GM23338 (cell line): ENCODE data around the gene COL24A1. TPM values are rescaled to one million over a fixed set of nuclear protein-coding genes. Genes with fewer than 3 reads are reported as not detected.

ENCODE experiments used
- ATAC-seq: fragments of 200-7000 bp; cut with Tn5 transposase; 3 replicates; pipeline ENCODE4 v1.9.1; 2020
- DNase-seq: peaks from one replicate; pipeline ENCODE4 v3.0.0-alpha.2; 2015; ENCODE audit warnings: low spot score
- H2AFZ ChIP-seq: fragments of 200-600 bp; sonication (generic); 2 replicates; pipeline ENCODE4 v1.8.0; 2016; ENCODE audit warnings: antibody characterized with exemption, mild to moderate bottlenecking, moderate library complexity
- H3F3A ChIP-seq: fragments of 200-600 bp; sonication (generic); replicated peaks from 2 replicates; pipeline ENCODE4 v1.8.0; 2017; ENCODE audit warnings: antibody characterized with exemption, mixed run types, low read depth
- H3K27ac ChIP-seq: fragments of 200-600 bp; sonication (generic); 2 replicates; pipeline ENCODE4 v1.6.1; 2016; ENCODE audit warnings: low read depth
- H3K27me3 ChIP-seq: fragments of 200-600 bp; sonication (generic); 2 replicates; pipeline ENCODE4 v1.8.0; 2016; ENCODE audit warnings: mild to moderate bottlenecking, mixed run types, moderate library complexity; ENCODE audit not compliant: insufficient read depth
- H3K36me3 ChIP-seq: fragments of 200-600 bp; sonication (generic); 2 replicates; pipeline ENCODE4 v1.8.0; 2016; ENCODE audit warnings: mild to moderate bottlenecking; ENCODE audit not compliant: insufficient read depth
- H3K4me1 ChIP-seq: fragments of 200-600 bp; sonication (generic); 2 replicates; pipeline ENCODE4 v1.8.0; 2016; ENCODE audit warnings: mild to moderate bottlenecking, moderate library complexity; ENCODE audit not compliant: insufficient read depth
- H3K4me2 ChIP-seq: fragments of 200-600 bp; sonication (generic); 2 replicates; pipeline ENCODE4 v1.7.1; 2017; ENCODE audit warnings: mixed run types
- H3K4me3 ChIP-seq: fragments of 200-600 bp; sonication (generic); 2 replicates; pipeline ENCODE4 v1.6.1; 2016; ENCODE audit warnings: mixed run types
- H3K79me2 ChIP-seq: fragments of 200-600 bp; sonication (generic); replicated peaks from 2 replicates; pipeline ENCODE4 v1.8.0; 2017; ENCODE audit warnings: mild to moderate bottlenecking; ENCODE audit not compliant: insufficient read depth
- H3K9me2 ChIP-seq: fragments of 200-600 bp; sonication (generic); 2 replicates; pipeline ENCODE4 v1.8.0; 2017; ENCODE audit not compliant: insufficient read depth
- H4K20me1 ChIP-seq: fragments of 200-600 bp; sonication (generic); replicated peaks from 2 replicates; pipeline ENCODE4 v1.8.0; 2017; ENCODE audit warnings: mild to moderate bottlenecking; ENCODE audit not compliant: insufficient read depth
- H3K27ac Mint-ChIP-seq: 2 replicates; pipeline ENCODE4 v1.8.0; 2020; ENCODE audit warnings: inconsistent platforms, mild to moderate bottlenecking, moderate library complexity, mixed read lengths
- H3K27me3 Mint-ChIP-seq: 3 replicates; pipeline ENCODE4 v1.8.0; 2022; ENCODE audit warnings: low read depth, mild to moderate bottlenecking, moderate library complexity, mixed read lengths, inconsistent platforms; ENCODE audit not compliant: insufficient read depth, poor library complexity
- H3K36me3 Mint-ChIP-seq: 3 replicates; pipeline ENCODE4 v1.8.0; 2021; ENCODE audit warnings: low read depth, mild to moderate bottlenecking, inconsistent platforms, moderate library complexity, mixed read lengths
- H3K4me1 Mint-ChIP-seq: 3 replicates; pipeline ENCODE4 v1.8.0; 2020; ENCODE audit warnings: mild to moderate bottlenecking, inconsistent platforms, mixed read lengths
- H3K4me3 Mint-ChIP-seq: 3 replicates; pipeline ENCODE4 v1.8.0; 2021; ENCODE audit warnings: moderate library complexity, mild to moderate bottlenecking, inconsistent platforms, mixed read lengths
- H3K9me3 Mint-ChIP-seq: 3 replicates; pipeline ENCODE4 v1.8.0; 2020; ENCODE audit warnings: moderate library complexity, mild to moderate bottlenecking, inconsistent platforms, mixed read lengths
- CREB1 ChIP-seq: fragments of 250-450 bp; sonication (Bioruptor Pico); IDR thresholded peaks from 2 replicates; pipeline ENCODE4 v1.5.0; 2020; ENCODE audit warnings: low read depth, mild to moderate bottlenecking, moderate library complexity
- EZH2 ChIP-seq: fragments of 200-600 bp; sonication (generic); IDR thresholded peaks from one replicate; pipeline ENCODE4 v1.8.0; 2017; ENCODE audit warnings: antibody characterized with exemption, mild to moderate bottlenecking, low read depth; ENCODE audit not compliant: unreplicated experiment
- EZH2phosphoT487 ChIP-seq: fragments of 200-600 bp; sonication (generic); IDR thresholded peaks from one replicate; pipeline ENCODE4 v1.8.1; 2018; ENCODE audit warnings: antibody characterized with exemption; ENCODE audit not compliant: unreplicated experiment
- JUNB ChIP-seq: IDR thresholded peaks from one replicate; pipeline ENCODE4 v1.6.1; 2016; ENCODE audit warnings: antibody characterized with exemption; ENCODE audit not compliant: unreplicated experiment
- NANOG ChIP-seq: IDR thresholded peaks from 2 replicates; pipeline ENCODE4 v1.6.1; 2016; ENCODE audit warnings: antibody characterized with exemption, borderline replicate concordance
- POLR2AphosphoS5 ChIP-seq: IDR thresholded peaks from 2 replicates; pipeline ENCODE4 v1.6.1; 2016; ENCODE audit warnings: antibody characterized with exemption, low read depth
- STAT1 ChIP-seq: IDR thresholded peaks from one replicate; pipeline ENCODE4 v1.6.1; 2016; ENCODE audit warnings: antibody characterized with exemption; ENCODE audit not compliant: unreplicated experiment
- ZNF114 ChIP-seq: fragments of 250-450 bp; sonication (Bioruptor Pico); IDR thresholded peaks from 2 replicates; pipeline ENCODE4 v1.5.0; 2020; ENCODE audit warnings: mild to moderate bottlenecking, moderate library complexity
- ZNF331 ChIP-seq: fragments of 250-450 bp; sonication (Bioruptor Pico); IDR thresholded peaks from 2 replicates; pipeline ENCODE4 v1.5.0; 2020; ENCODE audit warnings: low read depth, mild to moderate bottlenecking, moderate library complexity
- polyA plus RNA-seq: library from polyadenylated mRNA; unstranded; fragments of >200 nt; fragmentation: Nextera tagmentation; extraction: Ambion mirVana; gene quantifications from 2 replicates; pipeline ENCODE4 v1.2.1, GENCODE V29; 2016
- total RNA-seq: library from RNA; depleted of rRNA; stranded (reverse); fragments of >200 nt; shearing (Covaris generic); gene quantifications from 2 replicates; pipeline ENCODE4 v1.2.3, GENCODE V29; 2014
- TF ChIP-seq, protein P1 (sequence below): IDR thresholded peaks from 2 replicates; pipeline ENCODE4 v1.6.1; 2016; ENCODE audit warnings: antibody characterized with exemption
- TF ChIP-seq, protein P2 (sequence below), 2 experiments: fragments of 200-600 bp in 1 of 2; sonication (generic) in 1 of 2; conservative IDR thresholded peaks; 2 replicates each; pipeline versions ENCODE4 v1.5.1 to v1.6.1; 2016 to 2017; ENCODE audit warnings: antibody characterized with exemption in 2 of 2, low read depth in 2 of 2, mild to moderate bottlenecking in 2 of 2, moderate library complexity in 1 of 2
- TF ChIP-seq, protein P3 (sequence below): fragments of 250-450 bp; sonication (Bioruptor Pico); IDR thresholded peaks from 2 replicates; pipeline ENCODE4 v1.5.0; 2020; ENCODE audit warnings: mild to moderate bottlenecking, moderate library complexity
- TF ChIP-seq, protein P4 (sequence below): IDR thresholded peaks from one replicate; pipeline ENCODE4 v1.6.1; 2018; ENCODE audit warnings: antibody characterized with exemption; ENCODE audit not compliant: unreplicated experiment

The COL24A1 gene
- total and polyA plus RNA-seq, 2 experiments from 2014 or later = 1.2 to 2.1 TPM

DNA sequence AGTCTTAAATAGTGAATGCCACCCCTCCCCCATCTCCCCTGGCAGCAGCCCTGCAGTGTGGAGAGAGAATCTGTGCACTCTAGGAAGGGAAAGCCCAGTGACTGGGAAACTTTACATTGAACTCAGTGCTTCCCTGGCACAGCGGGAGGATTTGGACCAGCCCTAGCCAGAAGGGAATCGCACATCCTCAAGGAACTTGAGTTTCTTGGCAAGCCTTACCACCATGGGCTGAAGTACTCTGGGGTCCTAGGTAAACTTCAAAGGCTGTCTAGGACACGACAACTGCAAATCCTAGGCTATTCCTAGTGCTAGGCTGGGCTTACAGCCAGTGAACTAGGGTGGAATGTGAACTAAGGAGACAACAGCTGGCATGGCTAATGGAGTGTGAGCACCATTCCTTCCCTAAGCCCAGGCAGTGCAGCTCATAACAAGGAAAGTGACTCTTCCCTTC is 88.3 kb downstream of the COL24A1 start:
- Mint-ChIP-seq H3K4me3 (no peak overlapping the region), H3K36me3 (no peaks in the 10 kb centered on the region), H3K27ac (0 out of 2 replicates have a peak overlapping the region, but pooled peaks have one; percentile 68), H3K27me3 (no peaks in the 10 kb centered on the region), H3K9me3 (no peaks in the 10 kb centered on the region; the same call in 2 of the 3 replicates), H3K4me1 (peaks cover 12% of the 10 kb centered on the region; the same call in 2 of the 3 replicates)
- H3K4me3 ChIP-seq = no peak overlapping the region
- H3F3A ChIP-seq = no peaks in the 10 kb centered on the region
- H3K4me1 ChIP-seq = peaks cover 22% of the 10 kb centered on the region
- peak; percentile 45 for DNase-seq
- peak; percentile 79 for ATAC-seq
- H3K9me2 ChIP-seq = no peaks in the 10 kb centered on the region
- no peak overlapping the region for H3K4me2 ChIP-seq
- H4K20me1 ChIP-seq = no peaks in the 10 kb centered on the region
- no peaks in the 10 kb centered on the region for H3K36me3 ChIP-seq
- H3K27ac ChIP-seq = no peak overlapping the region
- TF ChIP-seq EZH2 = no peak
- TF ChIP-seq CREB1 (CRISPR knock-in tag) = no peak
- TF ChIP-seq EZH2phosphoT487 = no peak
- TF ChIP-seq, protein P1, sequence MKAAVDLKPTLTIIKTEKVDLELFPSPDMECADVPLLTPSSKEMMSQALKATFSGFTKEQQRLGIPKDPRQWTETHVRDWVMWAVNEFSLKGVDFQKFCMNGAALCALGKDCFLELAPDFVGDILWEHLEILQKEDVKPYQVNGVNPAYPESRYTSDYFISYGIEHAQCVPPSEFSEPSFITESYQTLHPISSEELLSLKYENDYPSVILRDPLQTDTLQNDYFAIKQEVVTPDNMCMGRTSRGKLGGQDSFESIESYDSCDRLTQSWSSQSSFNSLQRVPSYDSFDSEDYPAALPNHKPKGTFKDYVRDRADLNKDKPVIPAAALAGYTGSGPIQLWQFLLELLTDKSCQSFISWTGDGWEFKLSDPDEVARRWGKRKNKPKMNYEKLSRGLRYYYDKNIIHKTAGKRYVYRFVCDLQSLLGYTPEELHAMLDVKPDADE = no peak
- TF ChIP-seq ZNF331 (CRISPR knock-in tag) = no peak
- no peak for TF ChIP-seq ZNF114 (CRISPR knock-in tag)
- TF ChIP-seq STAT1 = no peak
- no peak for TF ChIP-seq JUNB
- TF ChIP-seq, protein P2, sequence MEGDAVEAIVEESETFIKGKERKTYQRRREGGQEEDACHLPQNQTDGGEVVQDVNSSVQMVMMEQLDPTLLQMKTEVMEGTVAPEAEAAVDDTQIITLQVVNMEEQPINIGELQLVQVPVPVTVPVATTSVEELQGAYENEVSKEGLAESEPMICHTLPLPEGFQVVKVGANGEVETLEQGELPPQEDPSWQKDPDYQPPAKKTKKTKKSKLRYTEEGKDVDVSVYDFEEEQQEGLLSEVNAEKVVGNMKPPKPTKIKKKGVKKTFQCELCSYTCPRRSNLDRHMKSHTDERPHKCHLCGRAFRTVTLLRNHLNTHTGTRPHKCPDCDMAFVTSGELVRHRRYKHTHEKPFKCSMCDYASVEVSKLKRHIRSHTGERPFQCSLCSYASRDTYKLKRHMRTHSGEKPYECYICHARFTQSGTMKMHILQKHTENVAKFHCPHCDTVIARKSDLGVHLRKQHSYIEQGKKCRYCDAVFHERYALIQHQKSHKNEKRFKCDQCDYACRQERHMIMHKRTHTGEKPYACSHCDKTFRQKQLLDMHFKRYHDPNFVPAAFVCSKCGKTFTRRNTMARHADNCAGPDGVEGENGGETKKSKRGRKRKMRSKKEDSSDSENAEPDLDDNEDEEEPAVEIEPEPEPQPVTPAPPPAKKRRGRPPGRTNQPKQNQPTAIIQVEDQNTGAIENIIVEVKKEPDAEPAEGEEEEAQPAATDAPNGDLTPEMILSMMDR (conservative IDR thresholded peaks at IDR 0.05; ENCODE audit: low read depth in 2 of 2) = no peak
- TF ChIP-seq, protein P3, sequence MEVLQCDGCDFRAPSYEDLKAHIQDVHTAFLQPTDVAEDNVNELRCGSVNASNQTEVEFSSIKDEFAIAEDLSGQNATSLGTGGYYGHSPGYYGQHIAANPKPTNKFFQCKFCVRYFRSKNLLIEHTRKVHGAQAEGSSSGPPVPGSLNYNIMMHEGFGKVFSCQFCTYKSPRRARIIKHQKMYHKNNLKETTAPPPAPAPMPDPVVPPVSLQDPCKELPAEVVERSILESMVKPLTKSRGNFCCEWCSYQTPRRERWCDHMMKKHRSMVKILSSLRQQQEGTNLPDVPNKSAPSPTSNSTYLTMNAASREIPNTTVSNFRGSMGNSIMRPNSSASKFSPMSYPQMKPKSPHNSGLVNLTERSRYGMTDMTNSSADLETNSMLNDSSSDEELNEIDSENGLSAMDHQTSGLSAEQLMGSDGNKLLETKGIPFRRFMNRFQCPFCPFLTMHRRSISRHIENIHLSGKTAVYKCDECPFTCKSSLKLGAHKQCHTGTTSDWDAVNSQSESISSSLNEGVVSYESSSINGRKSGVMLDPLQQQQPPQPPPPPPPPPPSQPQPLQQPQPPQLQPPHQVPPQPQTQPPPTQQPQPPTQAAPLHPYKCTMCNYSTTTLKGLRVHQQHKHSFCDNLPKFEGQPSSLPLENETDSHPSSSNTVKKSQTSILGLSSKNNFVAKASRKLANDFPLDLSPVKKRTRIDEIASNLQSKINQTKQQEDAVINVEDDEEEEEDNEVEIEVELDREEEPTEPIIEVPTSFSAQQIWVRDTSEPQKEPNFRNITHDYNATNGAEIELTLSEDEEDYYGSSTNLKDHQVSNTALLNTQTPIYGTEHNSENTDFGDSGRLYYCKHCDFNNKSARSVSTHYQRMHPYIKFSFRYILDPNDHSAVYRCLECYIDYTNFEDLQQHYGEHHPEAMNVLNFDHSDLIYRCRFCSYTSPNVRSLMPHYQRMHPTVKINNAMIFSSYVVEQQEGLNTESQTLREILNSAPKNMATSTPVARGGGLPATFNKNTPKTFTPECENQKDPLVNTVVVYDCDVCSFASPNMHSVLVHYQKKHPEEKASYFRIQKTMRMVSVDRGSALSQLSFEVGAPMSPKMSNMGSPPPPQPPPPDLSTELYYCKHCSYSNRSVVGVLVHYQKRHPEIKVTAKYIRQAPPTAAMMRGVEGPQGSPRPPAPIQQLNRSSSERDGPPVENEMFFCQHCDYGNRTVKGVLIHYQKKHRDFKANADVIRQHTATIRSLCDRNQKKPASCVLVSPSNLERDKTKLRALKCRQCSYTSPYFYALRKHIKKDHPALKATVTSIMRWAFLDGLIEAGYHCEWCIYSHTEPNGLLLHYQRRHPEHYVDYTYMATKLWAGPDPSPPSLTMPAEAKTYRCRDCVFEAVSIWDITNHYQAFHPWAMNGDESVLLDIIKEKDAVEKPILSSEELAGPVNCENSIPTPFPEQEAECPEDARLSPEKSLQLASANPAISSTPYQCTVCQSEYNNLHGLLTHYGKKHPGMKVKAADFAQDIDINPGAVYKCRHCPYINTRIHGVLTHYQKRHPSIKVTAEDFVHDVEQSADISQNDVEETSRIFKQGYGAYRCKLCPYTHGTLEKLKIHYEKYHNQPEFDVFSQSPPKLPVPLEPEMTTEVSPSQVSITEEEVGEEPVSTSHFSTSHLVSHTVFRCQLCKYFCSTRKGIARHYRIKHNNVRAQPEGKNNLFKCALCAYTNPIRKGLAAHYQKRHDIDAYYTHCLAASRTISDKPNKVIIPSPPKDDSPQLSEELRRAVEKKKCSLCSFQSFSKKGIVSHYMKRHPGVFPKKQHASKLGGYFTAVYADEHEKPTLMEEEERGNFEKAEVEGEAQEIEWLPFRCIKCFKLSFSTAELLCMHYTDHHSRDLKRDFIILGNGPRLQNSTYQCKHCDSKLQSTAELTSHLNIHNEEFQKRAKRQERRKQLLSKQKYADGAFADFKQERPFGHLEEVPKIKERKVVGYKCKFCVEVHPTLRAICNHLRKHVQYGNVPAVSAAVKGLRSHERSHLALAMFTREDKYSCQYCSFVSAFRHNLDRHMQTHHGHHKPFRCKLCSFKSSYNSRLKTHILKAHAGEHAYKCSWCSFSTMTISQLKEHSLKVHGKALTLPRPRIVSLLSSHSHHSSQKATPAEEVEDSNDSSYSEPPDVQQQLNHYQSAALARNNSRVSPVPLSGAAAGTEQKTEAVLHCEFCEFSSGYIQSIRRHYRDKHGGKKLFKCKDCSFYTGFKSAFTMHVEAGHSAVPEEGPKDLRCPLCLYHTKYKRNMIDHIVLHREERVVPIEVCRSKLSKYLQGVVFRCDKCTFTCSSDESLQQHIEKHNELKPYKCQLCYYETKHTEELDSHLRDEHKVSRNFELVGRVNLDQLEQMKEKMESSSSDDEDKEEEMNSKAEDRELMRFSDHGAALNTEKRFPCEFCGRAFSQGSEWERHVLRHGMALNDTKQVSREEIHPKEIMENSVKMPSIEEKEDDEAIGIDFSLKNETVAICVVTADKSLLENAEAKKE = no peak
- TF ChIP-seq, protein P4, sequence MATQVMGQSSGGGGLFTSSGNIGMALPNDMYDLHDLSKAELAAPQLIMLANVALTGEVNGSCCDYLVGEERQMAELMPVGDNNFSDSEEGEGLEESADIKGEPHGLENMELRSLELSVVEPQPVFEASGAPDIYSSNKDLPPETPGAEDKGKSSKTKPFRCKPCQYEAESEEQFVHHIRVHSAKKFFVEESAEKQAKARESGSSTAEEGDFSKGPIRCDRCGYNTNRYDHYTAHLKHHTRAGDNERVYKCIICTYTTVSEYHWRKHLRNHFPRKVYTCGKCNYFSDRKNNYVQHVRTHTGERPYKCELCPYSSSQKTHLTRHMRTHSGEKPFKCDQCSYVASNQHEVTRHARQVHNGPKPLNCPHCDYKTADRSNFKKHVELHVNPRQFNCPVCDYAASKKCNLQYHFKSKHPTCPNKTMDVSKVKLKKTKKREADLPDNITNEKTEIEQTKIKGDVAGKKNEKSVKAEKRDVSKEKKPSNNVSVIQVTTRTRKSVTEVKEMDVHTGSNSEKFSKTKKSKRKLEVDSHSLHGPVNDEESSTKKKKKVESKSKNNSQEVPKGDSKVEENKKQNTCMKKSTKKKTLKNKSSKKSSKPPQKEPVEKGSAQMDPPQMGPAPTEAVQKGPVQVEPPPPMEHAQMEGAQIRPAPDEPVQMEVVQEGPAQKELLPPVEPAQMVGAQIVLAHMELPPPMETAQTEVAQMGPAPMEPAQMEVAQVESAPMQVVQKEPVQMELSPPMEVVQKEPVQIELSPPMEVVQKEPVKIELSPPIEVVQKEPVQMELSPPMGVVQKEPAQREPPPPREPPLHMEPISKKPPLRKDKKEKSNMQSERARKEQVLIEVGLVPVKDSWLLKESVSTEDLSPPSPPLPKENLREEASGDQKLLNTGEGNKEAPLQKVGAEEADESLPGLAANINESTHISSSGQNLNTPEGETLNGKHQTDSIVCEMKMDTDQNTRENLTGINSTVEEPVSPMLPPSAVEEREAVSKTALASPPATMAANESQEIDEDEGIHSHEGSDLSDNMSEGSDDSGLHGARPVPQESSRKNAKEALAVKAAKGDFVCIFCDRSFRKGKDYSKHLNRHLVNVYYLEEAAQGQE = no peak
- TF ChIP-seq POLR2AphosphoS5 = no peak
- TF ChIP-seq NANOG = no peak
- no peaks in the 10 kb centered on the region for H3K27me3 ChIP-seq
- H3K79me2 ChIP-seq = no peaks in the 10 kb centered on the region
- peak overlapping the region; percentile 72; the same call in 1 of the 2 replicates for H2AFZ ChIP-seq
